ENCODE measurements around the gene PICALM. TPM values are rescaled to one million over a fixed set of nuclear protein-coding genes. Genes with fewer than 3 reads are reported as not detected.

PICALM gene
- total and polyA plus RNA-seq, 4 donors = 19.3 to 317 (median 108) TPM

DNA sequence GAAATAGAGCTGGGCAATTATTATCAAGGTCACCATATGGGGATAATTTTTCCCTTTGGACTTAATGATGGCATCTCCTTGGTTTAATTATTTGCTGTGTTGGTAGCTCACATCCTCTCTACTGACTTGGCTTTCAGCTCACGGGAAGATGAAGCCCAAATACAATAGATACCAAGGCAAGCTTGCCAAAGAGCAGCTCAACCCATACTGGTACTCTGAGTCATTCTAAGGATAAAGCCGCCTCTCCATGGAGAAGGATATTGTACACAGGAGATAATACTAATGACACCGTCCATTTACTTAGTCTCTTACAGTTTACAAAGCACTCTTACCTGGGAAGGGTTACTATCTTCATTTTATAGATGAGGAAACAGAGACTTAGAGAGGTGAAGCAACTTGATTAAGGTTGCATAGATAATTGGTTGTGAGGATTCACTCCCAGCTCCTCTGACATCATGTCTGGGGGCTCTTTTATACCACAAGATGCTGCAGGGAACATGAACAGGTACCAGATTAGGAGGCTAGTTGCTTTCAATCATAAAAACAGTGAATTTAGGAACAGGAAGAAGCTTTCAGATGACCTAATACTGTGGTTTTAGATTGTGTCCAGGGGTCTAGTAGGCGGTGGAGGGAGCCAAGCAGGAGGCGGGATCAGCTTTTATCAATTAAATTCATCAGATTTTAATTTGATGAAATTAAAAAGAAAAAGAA lies 48.3 kb upstream of the PICALM start:
- no peak overlapping the region for H3K27ac ChIP-seq (ENCODE audit: low read depth in 1 of 2, low read length in 2 of 2)
- no peak overlapping the region for H3K9ac ChIP-seq (ENCODE audit: low read depth in 1 of 2, low read length in 2 of 2)
- no peak for DNase-seq (ENCODE audit: low spot score)
- peaks cover 0 to 2% (median 0%) of the 10 kb centered on the region in 4 donors for H3K4me1 ChIP-seq (ENCODE audit: control insufficient read depth in 4 of 4, insufficient read depth in 4 of 4, low read length in 3 of 4)
- no peaks in the 10 kb centered on the region for H3K27me3 ChIP-seq (ENCODE audit: control insufficient read depth in 4 of 4, insufficient read depth in 4 of 4, low read length in 3 of 4)
- 85% methylated on average over 5 of the region's 5 CpGs for WGBS
- H3K9me3 ChIP-seq (ENCODE audit: control insufficient read depth in 4 of 4, low read length in 3 of 4) = no peaks in the 10 kb centered on the region
- H3K36me3 ChIP-seq (ENCODE audit: control insufficient read depth in 4 of 4, insufficient read depth in 3 of 4, low read depth in 1 of 4, low read length in 3 of 4) = no peaks in the 10 kb centered on the region
- TF ChIP-seq YY1 (IDR thresholded peaks at IDR 0.05) (no peak), NR2F2 (IDR thresholded peaks at IDR 0.05) (no peak), EGR1 (IDR thresholded peaks at IDR 0.05; ENCODE audit: low read depth in 2 of 2) (no peak), SP1 (IDR thresholded peaks at IDR 0.05) (no peak), FOXA2 (IDR thresholded peaks at IDR 0.05) (no peak), CTCF (IDR thresholded peaks at IDR 0.05; ENCODE audit: low read depth, low read length, missing input control) (no peak), HNF4G (IDR thresholded peaks at IDR 0.05) (no peak), JUND (IDR thresholded peaks at IDR 0.05) (no peak), MAX (IDR thresholded peaks at IDR 0.05) (no peak), TAF1 (conservative IDR thresholded peaks at IDR 0.05) (no peak)
- H3K4me3 ChIP-seq (ENCODE audit: low read depth in 1 of 3, low read length in 3 of 3) = no peak overlapping the region

- no peak for TF ChIP-seq CTCF (IDR thresholded peaks at IDR 0.05; ENCODE audit: low read depth, low read length, missing input control)
- TF ChIP-seq, protein P1, sequence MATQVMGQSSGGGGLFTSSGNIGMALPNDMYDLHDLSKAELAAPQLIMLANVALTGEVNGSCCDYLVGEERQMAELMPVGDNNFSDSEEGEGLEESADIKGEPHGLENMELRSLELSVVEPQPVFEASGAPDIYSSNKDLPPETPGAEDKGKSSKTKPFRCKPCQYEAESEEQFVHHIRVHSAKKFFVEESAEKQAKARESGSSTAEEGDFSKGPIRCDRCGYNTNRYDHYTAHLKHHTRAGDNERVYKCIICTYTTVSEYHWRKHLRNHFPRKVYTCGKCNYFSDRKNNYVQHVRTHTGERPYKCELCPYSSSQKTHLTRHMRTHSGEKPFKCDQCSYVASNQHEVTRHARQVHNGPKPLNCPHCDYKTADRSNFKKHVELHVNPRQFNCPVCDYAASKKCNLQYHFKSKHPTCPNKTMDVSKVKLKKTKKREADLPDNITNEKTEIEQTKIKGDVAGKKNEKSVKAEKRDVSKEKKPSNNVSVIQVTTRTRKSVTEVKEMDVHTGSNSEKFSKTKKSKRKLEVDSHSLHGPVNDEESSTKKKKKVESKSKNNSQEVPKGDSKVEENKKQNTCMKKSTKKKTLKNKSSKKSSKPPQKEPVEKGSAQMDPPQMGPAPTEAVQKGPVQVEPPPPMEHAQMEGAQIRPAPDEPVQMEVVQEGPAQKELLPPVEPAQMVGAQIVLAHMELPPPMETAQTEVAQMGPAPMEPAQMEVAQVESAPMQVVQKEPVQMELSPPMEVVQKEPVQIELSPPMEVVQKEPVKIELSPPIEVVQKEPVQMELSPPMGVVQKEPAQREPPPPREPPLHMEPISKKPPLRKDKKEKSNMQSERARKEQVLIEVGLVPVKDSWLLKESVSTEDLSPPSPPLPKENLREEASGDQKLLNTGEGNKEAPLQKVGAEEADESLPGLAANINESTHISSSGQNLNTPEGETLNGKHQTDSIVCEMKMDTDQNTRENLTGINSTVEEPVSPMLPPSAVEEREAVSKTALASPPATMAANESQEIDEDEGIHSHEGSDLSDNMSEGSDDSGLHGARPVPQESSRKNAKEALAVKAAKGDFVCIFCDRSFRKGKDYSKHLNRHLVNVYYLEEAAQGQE (IDR thresholded peaks at IDR 0.05) = no peak
- H3K9me3 ChIP-seq (ENCODE audit: control insufficient read depth in 4 of 4, low read length in 3 of 4) = no peaks in the 10 kb centered on the region
- no peak for DNase-seq (ENCODE audit: low spot score)
- H3K27ac ChIP-seq (ENCODE audit: low read depth in 1 of 2, low read length in 2 of 2) = no peak overlapping the region
- H3K27me3 ChIP-seq (ENCODE audit: control insufficient read depth in 4 of 4, insufficient read depth in 4 of 4, low read length in 3 of 4) = no peaks in the 10 kb centered on the region
- 86% methylated on average over 4 of the region's 4 CpGs for WGBS
- H3K4me1 ChIP-seq (ENCODE audit: control insufficient read depth in 4 of 4, insufficient read depth in 4 of 4, low read length in 3 of 4) = peaks cover 0 to 2% (median 0%) of the 10 kb centered on the region in 4 donors
- H3K4me3 ChIP-seq (ENCODE audit: low read depth in 1 of 3, low read length in 3 of 3) = no peak overlapping the region
- H3K9ac ChIP-seq (ENCODE audit: low read depth in 1 of 2, low read length in 2 of 2) = no peak overlapping the region
- H3K36me3 ChIP-seq (ENCODE audit: control insufficient read depth in 4 of 4, insufficient read depth in 3 of 4, low read depth in 1 of 4, low read length in 3 of 4) = no peaks in the 10 kb centered on the region
Observed at GRCh38 chr11:86116386-86116726, 47.5 kb upstream of the PICALM start.

Measured in liver (tissue), 9 donors.